Subcutaneous adipose tissue (tissue), 4 donors: ENCODE results near the gene HNRNPUL2. TPM values are rescaled to one million over a fixed set of nuclear protein-coding genes. Genes with fewer than 3 reads are reported as not detected.

ENCODE experiments used
- total RNA-seq, 4 donors: library from RNA; depleted of rRNA; stranded (reverse); fragments of >200 nt; gene quantifications; one replicate each; pipeline ENCODE4 v1.1.0, GENCODE V29; 2016
- TF ChIP-seq, protein P1 (sequence below): fragments of 450-650 bp; IDR thresholded peaks from one replicate; pipeline ENCODE4 v1.5.1; 2016; ENCODE audit warnings: low read depth, mild to moderate bottlenecking, control low read depth, antibody characterized with exemption, moderate library complexity

The HNRNPUL2 gene
- total RNA-seq, 4 donors from 2014 or later, result 21.2 to 35.2 (median 29.3) TPM

DNA sequence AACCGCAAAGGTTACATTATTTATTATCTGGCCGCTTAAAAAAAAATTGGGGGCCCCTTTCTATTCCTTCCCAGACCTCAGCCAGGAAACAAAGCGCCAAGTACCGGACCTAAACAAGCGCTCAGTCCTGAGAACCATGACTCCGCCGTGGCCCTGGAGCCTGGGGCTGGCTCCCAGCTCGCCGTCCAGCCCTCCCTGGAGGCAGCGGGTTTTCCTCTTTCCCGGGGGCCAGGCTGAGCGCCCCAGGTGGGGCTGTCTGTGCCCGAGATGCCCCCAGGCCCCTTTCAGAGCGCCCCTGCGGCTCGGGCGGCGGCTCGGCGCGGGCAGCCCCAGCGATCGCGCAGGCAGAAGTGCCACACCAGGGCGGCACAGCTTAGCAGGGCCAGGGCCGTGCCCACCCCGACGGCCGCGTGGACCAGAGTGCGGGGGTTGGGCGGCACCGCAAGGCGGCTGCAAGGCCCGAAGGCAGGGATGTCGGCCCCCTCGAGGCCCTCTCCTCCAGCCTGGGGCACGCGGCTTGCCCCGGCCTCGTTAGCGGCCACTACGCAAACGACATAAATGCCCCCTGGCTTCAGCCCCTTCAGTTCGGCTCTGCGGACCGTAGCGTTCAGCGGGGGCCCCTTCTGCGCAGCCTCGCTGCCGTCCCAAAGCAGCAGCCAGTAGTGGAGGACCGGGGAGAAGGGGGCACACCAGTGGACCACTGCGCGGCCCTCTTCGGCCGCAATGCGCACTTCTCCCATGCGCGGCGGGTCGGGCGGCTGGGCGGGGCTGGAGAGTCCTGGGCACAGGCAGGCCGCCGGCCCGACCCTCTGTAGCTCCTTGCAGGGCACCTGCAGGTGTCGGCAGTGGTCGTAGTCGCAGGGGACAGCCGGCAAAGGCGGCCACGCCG is 39.5 kb downstream of the HNRNPUL2 start:
- TF ChIP-seq, protein P1, sequence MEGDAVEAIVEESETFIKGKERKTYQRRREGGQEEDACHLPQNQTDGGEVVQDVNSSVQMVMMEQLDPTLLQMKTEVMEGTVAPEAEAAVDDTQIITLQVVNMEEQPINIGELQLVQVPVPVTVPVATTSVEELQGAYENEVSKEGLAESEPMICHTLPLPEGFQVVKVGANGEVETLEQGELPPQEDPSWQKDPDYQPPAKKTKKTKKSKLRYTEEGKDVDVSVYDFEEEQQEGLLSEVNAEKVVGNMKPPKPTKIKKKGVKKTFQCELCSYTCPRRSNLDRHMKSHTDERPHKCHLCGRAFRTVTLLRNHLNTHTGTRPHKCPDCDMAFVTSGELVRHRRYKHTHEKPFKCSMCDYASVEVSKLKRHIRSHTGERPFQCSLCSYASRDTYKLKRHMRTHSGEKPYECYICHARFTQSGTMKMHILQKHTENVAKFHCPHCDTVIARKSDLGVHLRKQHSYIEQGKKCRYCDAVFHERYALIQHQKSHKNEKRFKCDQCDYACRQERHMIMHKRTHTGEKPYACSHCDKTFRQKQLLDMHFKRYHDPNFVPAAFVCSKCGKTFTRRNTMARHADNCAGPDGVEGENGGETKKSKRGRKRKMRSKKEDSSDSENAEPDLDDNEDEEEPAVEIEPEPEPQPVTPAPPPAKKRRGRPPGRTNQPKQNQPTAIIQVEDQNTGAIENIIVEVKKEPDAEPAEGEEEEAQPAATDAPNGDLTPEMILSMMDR, result no peak

DNA sequence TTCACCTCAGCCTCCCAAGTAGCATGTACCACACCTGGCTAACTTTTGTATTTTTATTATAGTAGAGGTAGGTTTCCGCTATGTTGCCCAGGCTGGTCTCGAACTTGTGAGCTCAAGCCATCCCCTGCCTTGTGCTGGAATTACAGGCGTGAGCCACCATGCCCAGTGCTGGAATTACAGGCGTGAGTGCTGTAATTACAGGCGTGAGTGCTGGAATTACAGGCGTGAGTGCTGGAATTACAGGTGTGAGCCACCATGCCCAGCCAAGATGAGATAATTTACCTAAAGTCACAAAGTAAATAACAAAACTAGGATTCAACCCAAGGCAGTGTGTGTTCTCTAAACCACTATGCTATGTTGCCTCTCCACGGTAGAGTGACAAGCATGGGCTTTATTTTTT is 44.7 kb downstream of the HNRNPUL2 start:
- TF ChIP-seq, protein P1, result no peak

DNA sequence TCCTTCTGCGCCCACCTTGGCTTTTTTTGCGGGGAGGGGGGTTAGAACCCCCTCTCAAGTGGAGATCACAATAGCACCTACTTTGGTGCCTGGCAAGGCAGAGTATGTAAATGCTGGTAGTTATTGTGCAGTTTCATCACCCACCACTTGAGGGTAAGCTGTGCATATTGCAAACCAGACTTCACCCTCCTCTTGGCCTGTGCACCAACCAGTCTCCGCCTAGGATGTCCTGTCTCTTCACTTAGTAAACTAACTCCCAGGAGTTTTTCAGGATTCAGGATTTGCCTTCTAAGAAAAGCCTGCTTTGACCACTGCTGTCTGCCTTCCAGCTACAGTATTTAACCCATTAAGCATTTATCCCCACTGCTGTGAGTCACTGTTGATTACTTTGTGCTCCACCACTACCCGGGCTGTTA is 46.4 kb downstream of the HNRNPUL2 start:
- TF ChIP-seq, protein P1, result no peak

DNA sequence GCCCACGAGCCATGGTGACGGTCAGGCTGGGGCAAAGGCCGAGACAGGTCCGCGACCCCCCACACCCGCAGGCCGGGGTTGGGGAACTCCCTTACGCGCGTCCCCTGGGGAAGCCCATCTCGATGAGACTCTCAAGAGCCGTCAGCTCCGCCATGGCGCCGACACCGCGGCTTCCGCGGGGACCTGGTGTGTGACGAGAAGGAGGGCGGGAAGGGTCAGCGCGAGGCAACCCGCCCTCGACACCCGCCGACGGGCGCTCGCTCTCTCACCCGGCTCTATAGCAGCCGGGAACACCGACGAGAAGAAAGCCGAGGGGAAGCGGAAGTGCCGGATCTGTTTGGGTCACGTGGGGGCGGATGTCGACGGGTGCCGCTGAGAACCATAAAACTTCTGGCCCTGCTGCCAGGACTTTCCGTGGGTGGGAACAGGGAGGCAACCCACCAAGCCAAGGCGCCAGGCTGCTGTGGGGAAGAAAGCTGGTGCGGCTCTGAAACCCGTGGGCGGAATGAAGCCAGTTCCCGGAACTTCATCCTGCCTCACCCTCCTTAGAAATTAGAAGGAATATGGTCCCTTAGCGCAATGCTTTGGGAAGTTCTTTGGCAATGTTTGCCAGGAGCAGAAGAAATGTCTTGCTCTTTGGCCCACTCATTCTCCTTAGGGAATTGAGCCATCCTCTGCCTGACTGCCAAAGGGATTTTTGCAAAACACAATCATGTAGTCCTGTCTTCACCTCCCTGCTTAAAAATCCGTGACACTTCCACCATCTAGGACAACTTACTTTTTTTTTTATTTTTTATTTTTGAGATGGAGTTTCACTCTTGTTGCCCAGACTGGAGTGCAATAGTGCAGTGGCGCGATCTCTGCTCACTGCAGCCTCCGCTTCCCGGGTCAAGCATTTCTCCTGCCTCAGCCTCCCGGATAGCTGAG is 48.2 kb downstream of the HNRNPUL2 start, which contains the start of gene UBXN1:
Gene UBXN1 (minus strand): TSS at position 304 of the 927 bp plus-strand sequence. CDS start 150 bp downstream, at position 154.
- TF ChIP-seq, protein P1, result no peak

DNA sequence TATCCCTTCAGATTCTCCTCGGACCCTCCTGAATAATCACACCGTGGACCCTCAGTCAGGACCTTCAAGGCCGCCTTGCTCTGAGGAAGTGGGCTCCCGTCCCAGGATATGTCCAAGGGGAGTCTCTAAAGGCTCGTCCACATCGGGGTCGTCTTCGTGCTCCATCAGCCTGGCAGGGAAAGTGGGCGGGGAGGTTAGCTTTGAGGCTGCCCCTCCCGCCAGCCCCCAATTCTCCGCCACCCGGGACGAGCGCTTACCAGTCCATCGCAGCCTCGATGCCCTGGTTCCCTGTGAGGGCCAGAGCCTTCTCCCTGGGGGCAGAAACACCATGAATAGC is 48.9 kb downstream of the HNRNPUL2 start:
- TF ChIP-seq, protein P1, result no peak

DNA sequence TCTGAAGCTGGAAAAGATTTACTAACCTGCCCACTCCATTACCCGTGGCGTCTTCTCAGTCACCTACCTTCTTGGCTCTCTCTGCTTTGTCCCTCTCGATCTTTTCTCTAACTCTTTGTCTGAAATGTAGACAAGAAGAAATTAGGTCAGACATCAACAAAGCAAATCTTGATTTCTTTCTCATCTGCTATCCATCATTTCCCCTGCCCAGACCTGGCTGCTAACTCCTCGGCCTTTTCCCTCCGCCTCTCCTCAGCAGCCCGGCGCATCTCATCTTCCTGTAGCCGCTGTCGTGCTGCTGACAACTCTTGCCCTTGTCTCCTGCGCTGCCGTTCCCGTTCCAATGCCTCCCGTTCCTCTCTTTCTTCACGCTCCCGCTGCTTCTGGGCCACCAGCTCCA is 49.5 kb downstream of the HNRNPUL2 start:
- TF ChIP-seq, protein P1, result no peak

DNA sequence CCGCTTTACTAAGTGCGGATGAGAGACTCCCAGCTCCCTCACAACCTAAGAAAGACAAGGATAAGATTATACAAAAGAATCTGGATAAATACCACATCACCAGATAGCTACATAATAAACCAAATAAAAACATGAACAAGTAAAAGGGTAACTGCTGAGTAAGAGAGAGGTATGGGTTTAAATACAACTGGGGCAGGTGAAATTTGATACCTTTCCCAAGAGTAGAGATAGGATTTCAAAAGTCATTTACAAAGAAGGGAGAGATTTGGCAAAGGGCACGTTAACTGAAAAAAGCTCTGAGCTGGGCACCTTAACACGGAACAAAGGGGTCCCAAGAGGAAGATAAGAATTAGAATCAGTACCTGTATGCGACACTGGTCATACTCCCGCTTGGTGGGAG is 50.1 kb downstream of the HNRNPUL2 start:
- TF ChIP-seq, protein P1, result no peak
